Measurements from ENCODE around the gene BCLAF1.

The BCLAF1 gene

GRCh38 chr6:136288566-136289326 is 900 bp downstream of the BCLAF1 start:
- Histone ChIP-seq H3K9ac (ENCODE audit: low read depth in 1 of 2, low read length in 2 of 2) (peak overlapping the region; percentile 99 to 100), H3K4me3 (ENCODE audit: low read depth in 1 of 2, low read length in 2 of 2) (peak overlapping the region; percentile 96 to 99), H3K9me3 (ENCODE audit: control insufficient read depth in 1 of 2, low read length in 2 of 2) (no peaks in the 10 kb centered on the region), H3K4me1 (ENCODE audit: control insufficient read depth in 1 of 2, insufficient read depth in 2 of 2, low read length in 2 of 2) (peaks cover 36 to 42% of the 10 kb centered on the region in 2 donors), H3K27ac (ENCODE audit: low read depth, low read length) (peak overlapping the region; percentile 99), H3K27me3 (ENCODE audit: control insufficient read depth in 1 of 2, insufficient read depth in 2 of 2, low read length in 2 of 2) (no peaks in the 10 kb centered on the region), H3K36me3 (ENCODE audit: control insufficient read depth in 1 of 2, insufficient read depth in 2 of 2, low read length in 2 of 2) (no peaks in the 10 kb centered on the region)

DNA sequence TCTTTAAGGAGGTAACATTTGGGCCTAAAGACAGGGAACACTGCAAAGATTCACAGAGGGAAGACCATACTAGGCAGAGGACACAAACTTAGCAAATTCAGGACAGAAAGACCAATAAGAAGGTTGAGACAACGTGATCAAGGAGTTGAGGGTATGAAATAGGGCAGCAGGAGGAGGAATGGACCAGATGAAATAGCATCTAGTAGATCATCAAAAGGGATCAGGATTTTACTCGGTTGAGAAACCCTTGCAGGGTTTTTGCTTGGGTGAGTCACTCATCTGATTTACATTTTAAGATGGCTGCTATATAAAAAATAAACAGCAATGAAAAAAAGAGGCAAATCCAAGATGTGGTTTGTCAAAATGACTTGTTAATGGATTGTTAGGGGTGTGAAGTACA is 4.7 kb downstream of the BCLAF1 start:
- Histone ChIP-seq H3K4me1 (ENCODE audit: control insufficient read depth in 1 of 2, insufficient read depth in 2 of 2, low read length in 2 of 2) (peaks cover 59 to 68% of the 10 kb centered on the region in 2 donors), H3K27me3 (ENCODE audit: control insufficient read depth in 1 of 2, insufficient read depth in 2 of 2, low read length in 2 of 2) (no peaks in the 10 kb centered on the region), H3K36me3 (ENCODE audit: control insufficient read depth in 1 of 2, insufficient read depth in 2 of 2, low read length in 2 of 2) (peaks cover 2 to 13% of the 10 kb centered on the region in 2 donors), H3K9me3 (ENCODE audit: control insufficient read depth in 1 of 2, low read length in 2 of 2) (no peaks in the 10 kb centered on the region), H3K9ac (ENCODE audit: low read depth in 1 of 2, low read length in 2 of 2) (no peak overlapping the region), H3K27ac (ENCODE audit: low read depth, low read length) (no peak overlapping the region), H3K4me3 (ENCODE audit: low read depth in 1 of 2, low read length in 2 of 2) (peak overlapping the region in 1 of 2 donors; percentile 26)

- no peaks in the 10 kb centered on the region for H3K27me3 ChIP-seq (ENCODE audit: control insufficient read depth in 1 of 2, insufficient read depth in 2 of 2, low read length in 2 of 2)
- no peak overlapping the region for H3K9ac ChIP-seq (ENCODE audit: low read depth in 1 of 2, low read length in 2 of 2)
- no peak overlapping the region for H3K4me3 ChIP-seq (ENCODE audit: low read depth in 1 of 2, low read length in 2 of 2)
- H3K27ac ChIP-seq (ENCODE audit: low read depth, low read length) = no peak overlapping the region
- H3K9me3 ChIP-seq (ENCODE audit: control insufficient read depth in 1 of 2, low read length in 2 of 2) = no peaks in the 10 kb centered on the region
- H3K36me3 ChIP-seq (ENCODE audit: control insufficient read depth in 1 of 2, insufficient read depth in 2 of 2, low read length in 2 of 2) = peaks cover 2 to 26% of the 10 kb centered on the region in 2 donors
- peaks cover 52 to 62% of the 10 kb centered on the region in 2 donors for H3K4me1 ChIP-seq (ENCODE audit: control insufficient read depth in 1 of 2, insufficient read depth in 2 of 2, low read length in 2 of 2)
These were observed 6.7 kb downstream of the BCLAF1 start for GRCh38 chr6:136282906-136283305.

DNA sequence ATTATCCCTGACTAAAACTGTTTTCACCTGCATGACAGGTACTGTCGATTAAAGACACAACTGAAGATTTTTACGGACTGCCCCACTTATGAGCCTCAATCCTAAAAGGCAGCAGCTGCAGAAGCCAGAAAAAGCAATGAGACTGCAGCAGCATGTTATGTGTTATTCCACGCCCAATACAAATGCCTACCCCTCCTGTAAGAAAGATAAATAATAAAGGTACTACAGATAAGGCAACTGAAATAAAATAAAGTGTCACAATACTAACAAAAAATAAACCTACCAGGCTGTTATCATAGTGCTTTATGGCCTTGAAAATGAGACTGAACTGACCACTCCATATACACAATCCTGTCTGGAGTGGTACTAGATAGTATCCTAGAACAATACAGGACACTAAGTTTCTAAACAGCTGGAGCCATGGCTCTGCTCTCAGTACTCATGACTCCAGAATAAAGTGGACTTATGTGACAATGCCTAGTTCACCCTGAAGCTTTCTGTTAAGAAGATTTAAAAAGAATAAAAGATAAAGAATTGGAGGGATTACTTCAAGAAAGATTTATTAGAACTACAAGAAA is 9.5 kb downstream of the BCLAF1 start:
- no peak overlapping the region for H3K9ac ChIP-seq (ENCODE audit: low read depth in 1 of 2, low read length in 2 of 2)
- peaks cover 39 to 52% of the 10 kb centered on the region in 2 donors for H3K4me1 ChIP-seq (ENCODE audit: control insufficient read depth in 1 of 2, insufficient read depth in 2 of 2, low read length in 2 of 2)
- H3K9me3 ChIP-seq (ENCODE audit: control insufficient read depth in 1 of 2, low read length in 2 of 2) = no peaks in the 10 kb centered on the region
- H3K36me3 ChIP-seq (ENCODE audit: control insufficient read depth in 1 of 2, insufficient read depth in 2 of 2, low read length in 2 of 2) = peaks cover 13 to 42% of the 10 kb centered on the region in 2 donors
- H3K27me3 ChIP-seq (ENCODE audit: control insufficient read depth in 1 of 2, insufficient read depth in 2 of 2, low read length in 2 of 2) = no peaks in the 10 kb centered on the region
- no peak overlapping the region for H3K27ac ChIP-seq (ENCODE audit: low read depth, low read length)
- no peak overlapping the region for H3K4me3 ChIP-seq (ENCODE audit: low read depth in 1 of 2, low read length in 2 of 2)

GRCh38 chr6:136274062-136274461 is 15.6 kb downstream of the BCLAF1 start:
- no peak overlapping the region for H3K9ac ChIP-seq (ENCODE audit: low read depth in 1 of 2, low read length in 2 of 2)
- no peaks in the 10 kb centered on the region for H3K9me3 ChIP-seq (ENCODE audit: control insufficient read depth in 1 of 2, low read length in 2 of 2)
- H3K4me3 ChIP-seq (ENCODE audit: low read depth in 1 of 2, low read length in 2 of 2) = no peak overlapping the region
- no peak overlapping the region for H3K27ac ChIP-seq (ENCODE audit: low read depth, low read length)
- no peaks in the 10 kb centered on the region for H3K27me3 ChIP-seq (ENCODE audit: control insufficient read depth in 1 of 2, insufficient read depth in 2 of 2, low read length in 2 of 2)
- peaks cover 41 to 74% of the 10 kb centered on the region in 2 donors for H3K36me3 ChIP-seq (ENCODE audit: control insufficient read depth in 1 of 2, insufficient read depth in 2 of 2, low read length in 2 of 2)
- H3K4me1 ChIP-seq (ENCODE audit: control insufficient read depth in 1 of 2, insufficient read depth in 2 of 2, low read length in 2 of 2) = peaks cover 0 to 4% of the 10 kb centered on the region in 2 donors

GRCh38 chr6:136265101-136265500 is 24.5 kb downstream of the BCLAF1 start:
- Histone ChIP-seq H3K9ac (ENCODE audit: low read depth in 1 of 2, low read length in 2 of 2) (no peak overlapping the region), H3K27ac (ENCODE audit: low read depth, low read length) (no peak overlapping the region), H3K4me1 (ENCODE audit: control insufficient read depth in 1 of 2, insufficient read depth in 2 of 2, low read length in 2 of 2) (no peaks in the 10 kb centered on the region), H3K27me3 (ENCODE audit: control insufficient read depth in 1 of 2, insufficient read depth in 2 of 2, low read length in 2 of 2) (no peaks in the 10 kb centered on the region), H3K9me3 (ENCODE audit: control insufficient read depth in 1 of 2, low read length in 2 of 2) (no peaks in the 10 kb centered on the region), H3K36me3 (ENCODE audit: control insufficient read depth in 1 of 2, insufficient read depth in 2 of 2, low read length in 2 of 2) (peaks cover 54 to 89% of the 10 kb centered on the region in 2 donors), H3K4me3 (ENCODE audit: low read depth in 1 of 2, low read length in 2 of 2) (no peak overlapping the region)

- peaks cover 51 to 91% of the 10 kb centered on the region in 2 donors for H3K36me3 ChIP-seq (ENCODE audit: control insufficient read depth in 1 of 2, insufficient read depth in 2 of 2, low read length in 2 of 2)
These were observed 26.7 kb downstream of the BCLAF1 start for GRCh38 chr6:136262940-136263339.

GRCh38 chr6:136254851-136255466 is 34.7 kb downstream of the BCLAF1 start:
- H3K36me3 ChIP-seq (ENCODE audit: control insufficient read depth in 1 of 2, insufficient read depth in 2 of 2, low read length in 2 of 2) = peaks cover 15 to 38% of the 10 kb centered on the region in 2 donors
- peaks cover 10 to 11% of the 10 kb centered on the region in 2 donors for H3K4me1 ChIP-seq (ENCODE audit: control insufficient read depth in 1 of 2, insufficient read depth in 2 of 2, low read length in 2 of 2)
- H3K27me3 ChIP-seq (ENCODE audit: control insufficient read depth in 1 of 2, insufficient read depth in 2 of 2, low read length in 2 of 2) = no peaks in the 10 kb centered on the region

More at GRCh38 chr6:136262940-136263339, 26.7 kb downstream of the BCLAF1 start:
- no peak overlapping the region for H3K4me3 ChIP-seq (ENCODE audit: low read depth in 1 of 2, low read length in 2 of 2)
- no peak overlapping the region for H3K27ac ChIP-seq (ENCODE audit: low read depth, low read length)
- no peaks in the 10 kb centered on the region for H3K27me3 ChIP-seq (ENCODE audit: control insufficient read depth in 1 of 2, insufficient read depth in 2 of 2, low read length in 2 of 2)
- H3K4me1 ChIP-seq (ENCODE audit: control insufficient read depth in 1 of 2, insufficient read depth in 2 of 2, low read length in 2 of 2) = no peaks in the 10 kb centered on the region
- no peaks in the 10 kb centered on the region for H3K9me3 ChIP-seq (ENCODE audit: control insufficient read depth in 1 of 2, low read length in 2 of 2)
- no peak overlapping the region for H3K9ac ChIP-seq (ENCODE audit: low read depth in 1 of 2, low read length in 2 of 2)

DNA sequence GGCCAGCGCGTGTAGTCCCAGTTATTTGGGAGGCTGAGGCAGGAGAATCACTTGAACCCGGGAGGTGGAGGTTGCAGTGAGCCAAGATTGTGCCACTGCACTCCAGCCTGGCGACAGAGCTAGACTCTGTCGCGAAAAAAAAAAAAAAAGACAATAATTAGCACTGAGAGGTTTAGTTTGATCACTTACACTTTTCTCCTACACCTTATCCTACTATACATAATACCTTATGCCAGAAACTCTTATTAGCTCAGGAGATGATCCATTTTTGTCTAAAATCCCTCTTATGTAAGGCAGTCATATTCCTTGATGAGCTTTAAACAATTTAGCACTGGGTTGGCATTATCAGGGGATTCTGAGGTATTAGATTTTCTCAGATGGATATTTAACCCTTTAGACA is 35.9 kb downstream of the BCLAF1 start:
- H3K9ac ChIP-seq (ENCODE audit: low read depth in 1 of 2, low read length in 2 of 2) = no peak overlapping the region
- H3K9me3 ChIP-seq (ENCODE audit: control insufficient read depth in 1 of 2, low read length in 2 of 2) = no peaks in the 10 kb centered on the region
- H3K27me3 ChIP-seq (ENCODE audit: control insufficient read depth in 1 of 2, insufficient read depth in 2 of 2, low read length in 2 of 2) = no peaks in the 10 kb centered on the region
- peaks cover 13 to 17% of the 10 kb centered on the region in 2 donors for H3K4me1 ChIP-seq (ENCODE audit: control insufficient read depth in 1 of 2, insufficient read depth in 2 of 2, low read length in 2 of 2)
- peaks cover 8 to 26% of the 10 kb centered on the region in 2 donors for H3K36me3 ChIP-seq (ENCODE audit: control insufficient read depth in 1 of 2, insufficient read depth in 2 of 2, low read length in 2 of 2)
- no peak overlapping the region for H3K4me3 ChIP-seq (ENCODE audit: low read depth in 1 of 2, low read length in 2 of 2)
- no peak overlapping the region for H3K27ac ChIP-seq (ENCODE audit: low read depth, low read length)

More at GRCh38 chr6:136254851-136255466, 34.7 kb downstream of the BCLAF1 start:
- Histone ChIP-seq H3K9me3 (ENCODE audit: control insufficient read depth in 1 of 2, low read length in 2 of 2) (no peaks in the 10 kb centered on the region), H3K9ac (ENCODE audit: low read depth in 1 of 2, low read length in 2 of 2) (no peak overlapping the region), H3K27ac (ENCODE audit: low read depth, low read length) (no peak overlapping the region), H3K4me3 (ENCODE audit: low read depth in 1 of 2, low read length in 2 of 2) (no peak overlapping the region)

GRCh38 chr6:136252441-136252840 is 37.2 kb downstream of the BCLAF1 start:
- Histone ChIP-seq H3K27me3 (ENCODE audit: control insufficient read depth in 1 of 2, insufficient read depth in 2 of 2, low read length in 2 of 2) (no peaks in the 10 kb centered on the region), H3K9ac (ENCODE audit: low read depth in 1 of 2, low read length in 2 of 2) (no peak overlapping the region), H3K9me3 (ENCODE audit: control insufficient read depth in 1 of 2, low read length in 2 of 2) (no peaks in the 10 kb centered on the region), H3K27ac (ENCODE audit: low read depth, low read length) (no peak overlapping the region), H3K4me3 (ENCODE audit: low read depth in 1 of 2, low read length in 2 of 2) (no peak overlapping the region), H3K4me1 (ENCODE audit: control insufficient read depth in 1 of 2, insufficient read depth in 2 of 2, low read length in 2 of 2) (peaks cover 13 to 17% of the 10 kb centered on the region in 2 donors), H3K36me3 (ENCODE audit: control insufficient read depth in 1 of 2, insufficient read depth in 2 of 2, low read length in 2 of 2) (peaks cover 5 to 14% of the 10 kb centered on the region in 2 donors)

All from duodenal mucosa (tissue), 2 donors.